Upper lobe of left lung (tissue), 6 donors: ENCODE data around the gene XNDC1N. TPM values are rescaled to one million over a fixed set of nuclear protein-coding genes. Genes with fewer than 3 reads are reported as not detected.

ENCODE experiments used
- ATAC-seq, 2 donors: fragments of 200-7000 bp; cut with Tn5 transposase; one replicate each; pipeline ENCODE4 v1.9.1; 2022; ENCODE audit warnings: mild to moderate bottlenecking in 2 of 2, moderate library complexity in 2 of 2; ENCODE audit not compliant: low FRiP score in 2 of 2
- DNase-seq, 2 donors: peaks; one replicate each; pipeline ENCODE4 v3.0.0-alpha.2; 2019 to 2020
- H3K27ac ChIP-seq, 4 donors: fragments of 200-600 bp; sonication (generic); one replicate each; pipeline ENCODE4 v1.5.1; 2016 to 2019
- H3K27me3 ChIP-seq, 4 donors: fragments of 200-600 bp; sonication (generic); one replicate each; pipeline ENCODE4 v1.5.1; 2017 to 2019
- H3K36me3 ChIP-seq, 4 donors: fragments of 200-600 bp; sonication (generic); one replicate each; pipeline ENCODE4 v1.5.1; 2016 to 2019
- H3K4me1 ChIP-seq, 4 donors: fragments of 200-600 bp; sonication (generic); one replicate each; pipeline ENCODE4 v1.5.1; 2018 to 2019
- H3K4me3 ChIP-seq, 4 donors: fragments of 200-600 bp; sonication (generic); one replicate each; pipeline ENCODE4 v1.5.1; 2017 to 2019; ENCODE audit warnings: mild to moderate bottlenecking in 2 of 4, moderate library complexity in 1 of 4
- H3K9me3 ChIP-seq, 4 donors: fragments of 200-600 bp; sonication (generic); one replicate each; pipeline ENCODE4 v1.5.1; 2018 to 2019
- CTCF ChIP-seq, 6 experiments: fragments of 450-650 bp in 4 of 6; fragments of 200-600 bp in 2 of 6; sonication (generic) in 2 of 6; IDR thresholded peaks; one replicate each; pipeline ENCODE4 v1.5.1; 2016 to 2019; ENCODE audit warnings: antibody characterized with exemption in 6 of 6
- EP300 ChIP-seq, 4 donors: sonication (generic); formaldehyde crosslinking; IDR thresholded peaks; one replicate each; pipeline ENCODE4 v1.5.1; 2017; ENCODE audit warnings: antibody characterized with exemption in 4 of 4, control low read depth in 2 of 4
- POLR2A ChIP-seq, 4 donors: fragments of 450-650 bp; IDR thresholded peaks; one replicate each; pipeline ENCODE4 v1.5.1; 2016 to 2017; ENCODE audit warnings: antibody characterized with exemption in 4 of 4, mild to moderate bottlenecking in 2 of 4
- POLR2AphosphoS5 ChIP-seq, 2 donors: sonication (generic); formaldehyde crosslinking; IDR thresholded peaks; one replicate each; pipeline ENCODE4 v1.5.1; 2017; ENCODE audit warnings: antibody characterized with exemption in 2 of 2
- WGBS, 2 donors: methylation state at CpG; one replicate each; pipeline ENCODE4 v1.1.5; 2017 to 2018; 5-methylcytosine and 5-hydroxymethylcytosine counted together
- total RNA-seq, 6 donors: library from RNA; depleted of rRNA in 4 of 6; stranded (reverse); fragments of >200 nt in 4 of 6; gene quantifications; one replicate each; pipeline versions ENCODE4 v1.1.0 to v1.2.1, GENCODE V29; 2016 to 2021
- donor health status: DM: no; HTN: no; CAD: no; lungs with moderate emphysema.
- donor health status: DM: no; HTN: yes; CAD: no; lungs with severe emphysema.

Gene XNDC1N
- total RNA-seq, 6 donors from 2014 or later, result 5.6 to 14.7 (median 7.0) TPM

GRCh38 chr11:71964641-71965040 is 36.2 kb upstream of the XNDC1N start:
- H3K36me3 ChIP-seq, result peaks cover 0 to 31% (median 9%) of the 10 kb centered on the region in 4 donors
- TF ChIP-seq CTCF (IDR thresholded peaks at IDR 0.05) (no peak), POLR2AphosphoS5 (IDR thresholded peaks at IDR 0.05) (no peak), EP300 (IDR thresholded peaks at IDR 0.05) (no peak), POLR2A (IDR thresholded peaks at IDR 0.05) (no peak)
- no peaks in the 10 kb centered on the region for H3K27me3 ChIP-seq
- H3K4me1 ChIP-seq, result no peaks in the 10 kb centered on the region
- H3K4me3 ChIP-seq, result no peak overlapping the region
- 94 to 97% methylated on average over 4 of the region's 4 CpGs for WGBS, 2 donors
- ATAC-seq (no peak), DNase-seq (no peak)
- H3K9me3 ChIP-seq, result peaks cover 0 to 3% (median 0%) of the 10 kb centered on the region in 4 donors
- H3K27ac ChIP-seq, result no peak overlapping the region

DNA sequence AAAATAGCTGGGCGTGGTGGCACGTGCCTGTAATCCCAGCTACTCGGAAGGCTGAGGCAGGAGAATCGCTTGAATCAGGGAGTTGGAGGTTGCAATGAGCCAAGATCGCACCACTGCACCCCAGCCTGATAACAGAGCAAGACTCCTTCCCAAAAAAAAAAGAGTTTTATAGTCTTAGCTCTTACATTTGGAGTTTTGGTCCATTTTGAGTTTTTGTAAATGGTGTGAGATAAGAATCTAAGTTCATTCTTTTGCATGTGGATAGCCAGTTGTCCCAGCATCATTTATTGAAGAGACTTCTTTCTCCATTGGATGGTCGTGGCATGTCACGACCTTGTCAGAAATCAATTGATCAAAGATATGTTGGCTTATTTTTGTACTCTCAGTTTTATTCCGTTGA is 35.1 kb upstream of the XNDC1N start:
- no peak for ATAC-seq
- 95 to 97% methylated on average over 8 of the region's 8 CpGs for WGBS, 2 donors
- H3K36me3 ChIP-seq, result peaks cover 0 to 29% (median 9%) of the 10 kb centered on the region in 4 donors

DNA sequence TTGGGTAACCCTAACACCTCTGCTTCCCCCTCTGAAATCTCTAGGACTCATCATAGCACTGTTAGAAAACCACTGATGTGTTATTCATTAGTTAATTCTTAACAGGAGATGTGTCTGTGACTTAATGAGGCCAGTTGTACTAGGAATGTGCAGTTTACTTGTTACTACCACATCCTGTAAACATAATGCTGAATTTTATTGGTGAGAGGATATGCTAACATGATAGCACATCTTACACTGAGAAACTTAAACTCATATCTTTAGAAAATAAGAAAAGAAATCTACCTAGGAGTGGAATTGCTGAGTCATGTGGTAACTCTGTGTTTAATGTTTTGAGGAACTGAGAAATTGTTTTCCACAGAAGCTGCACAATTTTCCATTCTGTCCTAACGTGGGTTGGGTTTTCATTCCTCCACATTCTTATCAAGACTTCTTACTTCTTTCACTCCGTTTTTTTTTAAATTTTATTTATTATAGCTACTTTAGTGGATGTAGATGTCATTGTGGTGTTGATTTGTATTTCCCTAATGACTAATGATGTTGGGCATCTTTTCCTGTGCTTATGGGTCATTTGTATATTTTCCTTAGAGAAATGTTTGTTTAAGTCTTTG is 34.1 kb upstream of the XNDC1N start:
- H3K9me3 ChIP-seq, result peaks cover 0 to 3% (median 0%) of the 10 kb centered on the region in 4 donors
- H3K4me3 ChIP-seq, result no peak overlapping the region
- WGBS, 2 donors, result 45 to 46% methylated on average over 2 of the region's 2 CpGs
- no peak for TF ChIP-seq EP300 (IDR thresholded peaks at IDR 0.05)
- TF ChIP-seq CTCF (IDR thresholded peaks at IDR 0.05), result no peak
- TF ChIP-seq POLR2A (IDR thresholded peaks at IDR 0.05), result no peak
- no peak for TF ChIP-seq POLR2AphosphoS5 (IDR thresholded peaks at IDR 0.05)
- ATAC-seq (no peak), DNase-seq (no peak)
- H3K4me1 ChIP-seq, result no peaks in the 10 kb centered on the region
- peaks cover 0 to 29% (median 9%) of the 10 kb centered on the region in 4 donors for H3K36me3 ChIP-seq
- H3K27me3 ChIP-seq, result no peaks in the 10 kb centered on the region
- H3K27ac ChIP-seq, result peak overlapping the region in 1 of 4 donors; percentile 35

More for the DNA sequence above, 35.1 kb upstream of the XNDC1N start:
- no peaks in the 10 kb centered on the region for H3K4me1 ChIP-seq
- H3K4me3 ChIP-seq, result no peak overlapping the region
- H3K9me3 ChIP-seq, result peaks cover 0 to 3% (median 0%) of the 10 kb centered on the region in 4 donors
- H3K27ac ChIP-seq, result no peak overlapping the region
- DNase-seq, result no peak
- TF ChIP-seq POLR2AphosphoS5 (IDR thresholded peaks at IDR 0.05), result no peak
- no peaks in the 10 kb centered on the region for H3K27me3 ChIP-seq

- Histone ChIP-seq H3K27ac (no peak overlapping the region), H3K36me3 (peaks cover 0 to 11% (median 5%) of the 10 kb centered on the region in 4 donors), H3K9me3 (no peaks in the 10 kb centered on the region), H3K27me3 (no peaks in the 10 kb centered on the region), H3K4me3 (no peak overlapping the region), H3K4me1 (no peaks in the 10 kb centered on the region)
- no peak for DNase-seq
- TF ChIP-seq CTCF (IDR thresholded peaks at IDR 0.05) (no peak), POLR2A (IDR thresholded peaks at IDR 0.05) (no peak), POLR2AphosphoS5 (IDR thresholded peaks at IDR 0.05) (no peak), EP300 (IDR thresholded peaks at IDR 0.05) (no peak)
- ATAC-seq, result no peak
- 59 to 60% methylated on average over 3 of the region's 3 CpGs for whole genome bisulfite sequencing, 2 donors
These were observed 27.6 kb upstream of the XNDC1N start for GRCh38 chr11:71955898-71956456.

DNA sequence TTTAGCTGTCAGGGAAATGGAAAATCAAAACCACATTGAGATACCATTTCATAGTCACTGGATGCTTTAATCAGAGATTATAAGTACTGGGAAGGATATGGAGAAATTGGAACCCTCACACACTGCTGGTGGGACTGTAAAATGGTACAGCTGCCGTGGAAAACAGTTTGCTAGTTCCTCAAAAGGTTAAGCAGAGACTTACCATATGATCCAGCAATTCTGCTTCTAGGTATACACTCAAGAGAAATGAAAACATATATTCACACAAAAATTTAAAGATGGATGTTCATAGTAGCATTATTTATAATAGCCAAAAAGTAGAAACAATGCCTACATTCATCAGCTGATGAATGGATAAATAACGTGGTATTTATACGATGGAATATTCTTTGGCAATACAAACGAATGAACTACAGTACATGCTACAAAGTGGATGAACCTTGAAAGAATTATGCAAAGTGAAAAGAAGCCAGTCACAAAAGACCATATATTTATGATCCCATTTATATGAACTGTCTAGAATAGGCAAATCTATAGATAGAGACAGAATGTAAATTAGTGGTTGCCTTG is 23.4 kb upstream of the XNDC1N start:
- Histone ChIP-seq H3K36me3 (no peaks in the 10 kb centered on the region), H3K27ac (no peak overlapping the region), H3K9me3 (no peaks in the 10 kb centered on the region), H3K4me1 (peaks cover 0 to 7% (median 2%) of the 10 kb centered on the region in 4 donors), H3K4me3 (no peak overlapping the region), H3K27me3 (no peaks in the 10 kb centered on the region)
- DNase-seq, result no peak
- 81 to 89% methylated on average over 4 of the region's 4 CpGs for WGBS, 2 donors
- TF ChIP-seq EP300 (IDR thresholded peaks at IDR 0.05) (no peak), CTCF (IDR thresholded peaks at IDR 0.05) (no peak), POLR2A (IDR thresholded peaks at IDR 0.05) (no peak), POLR2AphosphoS5 (IDR thresholded peaks at IDR 0.05) (no peak)
- no peak for ATAC-seq
